VCaP (cell line): ENCODE data around the gene PSMC2.

Source experiments
- H3K27ac ChIP-seq: fragments of 450-650 bp; 2 replicates; pipeline ENCODE4 v1.5.1; 2017
- CTCF ChIP-seq: fragments of 450-650 bp; conservative IDR thresholded peaks from 2 replicates; pipeline ENCODE4 v1.5.1; 2017; ENCODE audit warnings: mild to moderate bottlenecking, moderate library complexity

PSMC2 gene

DNA sequence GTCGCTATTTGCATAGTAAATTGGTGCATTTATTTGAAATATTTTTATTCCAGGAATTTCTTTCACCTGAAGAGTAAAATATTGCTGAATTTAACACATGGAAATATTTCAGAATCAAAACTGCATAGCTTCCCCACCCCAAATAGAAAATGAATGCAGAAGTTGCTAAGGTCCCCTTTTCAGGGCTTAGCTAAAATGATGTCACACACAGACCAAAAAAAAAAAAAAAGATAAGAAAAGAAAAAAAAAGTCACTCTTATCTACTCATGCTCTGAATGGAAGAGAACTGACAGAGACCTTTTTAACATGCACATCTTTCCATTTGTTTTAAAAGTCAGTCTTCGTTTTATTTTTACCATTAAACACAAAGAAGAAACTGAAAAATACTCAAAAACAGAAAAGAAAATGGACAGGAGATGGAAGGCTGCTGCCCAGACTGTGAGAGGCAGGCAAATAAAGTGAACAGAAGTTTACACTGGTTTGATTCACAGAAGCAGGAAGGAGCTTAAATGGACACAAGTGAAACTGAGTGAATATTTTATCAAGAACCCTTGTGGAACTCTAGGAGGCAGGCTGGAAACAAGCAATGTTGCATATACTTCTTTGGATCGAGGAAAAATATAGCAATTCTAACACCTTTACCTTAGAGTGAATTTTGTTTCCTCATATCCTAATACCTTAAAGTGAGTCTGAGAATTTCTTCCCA, 32.0 kb downstream of the PSMC2 start:
- H3K27ac ChIP-seq = no peak overlapping the region
- TF ChIP-seq CTCF = no peak

- no peak for TF ChIP-seq CTCF
- no peak overlapping the region for H3K27ac ChIP-seq
Observed at GRCh38 chr7:103380395-103381191, 33.1 kb downstream of the PSMC2 start.

DNA sequence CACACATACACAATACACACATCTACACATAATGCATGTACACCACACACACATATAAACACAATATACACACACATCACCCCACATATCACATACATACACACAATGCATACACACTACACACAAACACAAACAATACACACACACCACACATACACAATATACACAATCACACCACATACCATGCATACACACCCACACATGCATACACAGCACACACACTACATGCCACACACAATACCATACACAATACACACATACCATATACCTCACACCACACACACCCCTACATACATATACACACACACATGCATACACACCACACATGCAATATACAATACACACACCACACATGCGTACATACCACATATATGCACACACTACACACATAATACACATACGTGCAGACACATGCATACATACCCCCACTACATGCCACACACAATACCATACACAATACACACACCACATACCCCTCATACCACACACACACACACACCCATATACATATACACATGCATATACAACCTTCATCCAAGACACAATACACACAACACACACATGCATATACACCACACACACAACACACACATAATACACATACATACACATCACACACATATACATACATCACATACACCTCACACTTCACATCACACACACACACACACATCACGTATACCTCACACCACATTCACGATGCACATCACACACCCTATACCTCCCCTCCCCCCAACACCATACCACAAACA, 34.0 kb downstream of the PSMC2 start:
- no peak for TF ChIP-seq CTCF
- H3K27ac ChIP-seq = no peak overlapping the region

GRCh38 chr7:103382032-103382402, 34.6 kb downstream of the PSMC2 start:
- H3K27ac ChIP-seq = no peak overlapping the region
- no peak for TF ChIP-seq CTCF

GRCh38 chr7:103387242-103387641, 39.8 kb downstream of the PSMC2 start:
- no peak for TF ChIP-seq CTCF
- H3K27ac ChIP-seq = no peak overlapping the region

DNA sequence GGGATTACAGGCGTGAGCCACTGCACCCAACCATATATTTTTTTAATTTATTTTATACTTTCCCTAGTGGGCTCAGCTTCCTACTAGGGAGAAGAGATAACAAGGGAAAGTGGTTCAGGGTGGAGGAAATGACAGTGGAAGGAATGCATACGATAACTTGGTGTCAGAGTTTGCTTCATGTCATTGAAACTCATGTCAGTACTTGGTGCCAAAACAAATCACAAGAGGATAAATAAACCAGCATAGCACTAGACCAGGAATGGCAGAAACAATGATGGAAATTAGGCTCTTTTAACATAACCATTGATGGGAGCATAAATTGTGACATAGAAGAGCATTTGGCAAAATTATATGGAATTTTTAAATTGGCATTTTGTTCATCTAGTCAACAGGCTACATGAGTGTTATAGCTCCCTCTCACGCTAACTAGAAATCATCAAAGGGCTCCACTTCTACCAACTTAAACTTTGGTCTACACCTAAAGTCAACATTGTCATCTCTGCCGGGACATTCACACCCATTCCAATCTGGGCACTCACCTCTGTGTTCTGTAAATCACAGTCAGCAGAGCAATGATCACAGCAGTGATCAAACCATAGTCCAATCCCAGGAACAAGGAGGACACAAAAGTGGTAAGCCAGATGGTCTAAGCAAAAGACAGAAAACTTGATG, 41.2 kb downstream of the PSMC2 start:
- no peak overlapping the region for H3K27ac ChIP-seq
- TF ChIP-seq CTCF = no peak

DNA sequence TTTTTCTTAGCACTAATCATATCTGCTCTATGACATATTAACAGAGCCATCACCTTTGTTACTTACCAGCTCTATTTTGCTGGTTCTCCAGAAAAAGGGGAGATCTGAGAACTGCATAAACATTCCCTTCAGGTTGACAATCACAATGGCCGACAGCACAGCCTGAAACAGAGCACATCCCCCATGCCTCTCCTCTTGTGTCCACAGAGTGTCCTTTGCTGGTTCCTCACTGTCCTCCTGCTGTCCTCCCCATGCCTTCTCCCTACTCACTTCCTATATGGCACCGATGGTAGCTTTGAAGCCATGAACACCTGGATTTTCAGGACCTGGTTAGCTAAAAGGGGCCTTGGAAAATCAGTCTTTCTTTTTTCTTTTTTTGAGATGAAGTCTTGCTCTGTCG, 41.8 kb downstream of the PSMC2 start:
- no peak for TF ChIP-seq CTCF
- H3K27ac ChIP-seq = no peak overlapping the region
